PC-3 (cell line): Measurements from ENCODE around the gene RELA. TPM values are rescaled to one million over a fixed set of nuclear protein-coding genes. Genes with fewer than 3 reads are reported as not detected.

ENCODE experiments used
- ATAC-seq: fragments of 200-7000 bp; cut with Tn5 transposase; 2 replicates; pipeline ENCODE4 v1.9.1; 2020; ENCODE audit warnings: mild to moderate bottlenecking, moderate library complexity
- BruUV-seq: library from RNA; stranded (reverse); fragments of 400-500 nt; replicated peaks from 2 replicates; lab custom pipeline; 2021; lab: Mats Ljungman, UMichigan
- CTCF ChIA-PET: fragments of 300-600 bp; sonication (Branson Sonifier 250); formaldehyde crosslinking; loops from one replicate; lab custom pipeline; 2022; ENCODE audit warnings: antibody characterized with exemption; lab: Charles Lee
- POLR2A ChIA-PET: fragments of 300-600 bp; sonication (Branson Sonifier 250); formaldehyde crosslinking; loops from one replicate; lab custom pipeline; 2022; ENCODE audit warnings: antibody characterized with exemption; ENCODE audit not compliant: unreplicated experiment; lab: Charles Lee
- DNase-seq: peaks from one replicate; pipeline ENCODE4 v3.0.0-alpha.2; 2015
- H2AFZ ChIP-seq: fragments of 300-600 bp; sonication (generic); 2 replicates; pipeline ENCODE4 v1.6.0; 2016; ENCODE audit warnings: antibody characterized with exemption, low read length
- H3F3A ChIP-seq: fragments of 300-600 bp; sonication (generic); one replicate; pipeline ENCODE4 v1.6.0; 2017; ENCODE audit warnings: antibody characterized with exemption, low read length, control low read depth, mild to moderate bottlenecking; ENCODE audit not compliant: unreplicated experiment
- H3K27ac ChIP-seq: fragments of 300-600 bp; sonication (generic); 2 replicates; pipeline ENCODE4 v1.5.1; 2016; ENCODE audit warnings: mild to moderate bottlenecking, low read length
- H3K27me3 ChIP-seq: fragments of 300-600 bp; sonication (generic); 2 replicates; pipeline ENCODE4 v1.6.1; 2016; ENCODE audit warnings: low read length, mixed read lengths
- H3K36me3 ChIP-seq: fragments of 300-600 bp; sonication (generic); 2 replicates; pipeline ENCODE4 v1.6.1; 2016; ENCODE audit warnings: low read depth, mixed run types, low read length, mixed read lengths
- H3K4me1 ChIP-seq: fragments of 300-600 bp; sonication (generic); 2 replicates; pipeline ENCODE4 v1.5.1; 2016; ENCODE audit warnings: low read length; ENCODE audit not compliant: insufficient read depth
- H3K4me2 ChIP-seq: fragments of 300-600 bp; sonication (generic); 2 replicates; pipeline ENCODE4 v1.6.0; 2016; ENCODE audit warnings: low read length
- H3K4me3 ChIP-seq: fragments of 300-600 bp; sonication (generic); 2 replicates; pipeline ENCODE4 v1.5.1; 2016; ENCODE audit warnings: mild to moderate bottlenecking, low read length, mixed read lengths
- H3K79me2 ChIP-seq: fragments of 300-600 bp; sonication (generic); 2 replicates; pipeline ENCODE4 v1.6.1; 2017; ENCODE audit warnings: low read length, mixed read lengths
- H3K9ac ChIP-seq: fragments of 300-600 bp; sonication (generic); 2 replicates; pipeline ENCODE4 v1.6.0; 2016; ENCODE audit warnings: mild to moderate bottlenecking, low read length
- H3K9me2 ChIP-seq: fragments of 300-600 bp; sonication (generic); replicated peaks from 2 replicates; pipeline ENCODE4 v1.6.1; 2016; ENCODE audit warnings: mixed run types, low read length, mixed read lengths
- H3K9me3 ChIP-seq: fragments of 300-600 bp; sonication (generic); 2 replicates; pipeline ENCODE4 v1.6.1; 2016; ENCODE audit warnings: low read length, mixed read lengths
- H4K20me1 ChIP-seq: fragments of 300-600 bp; sonication (generic); 2 replicates; pipeline ENCODE4 v1.6.1; 2016; ENCODE audit warnings: low read length, mixed read lengths
- CTCF ChIP-seq: fragments of 300-600 bp; sonication (generic); conservative IDR thresholded peaks from 2 replicates; pipeline ENCODE4 v1.5.1; 2017; ENCODE audit warnings: antibody characterized with exemption, low read depth, mild to moderate bottlenecking, low read length
- EZH2 ChIP-seq: fragments of 300-600 bp; sonication (generic); IDR thresholded peaks from one replicate; pipeline ENCODE4 v1.6.1; 2017; ENCODE audit warnings: antibody characterized with exemption, mild to moderate bottlenecking, low read length; ENCODE audit not compliant: unreplicated experiment
- EZH2phosphoT487 ChIP-seq: fragments of 300-600 bp; sonication (generic); IDR thresholded peaks from 2 replicates; pipeline ENCODE4 v1.6.1; 2018; ENCODE audit warnings: mild to moderate bottlenecking, antibody characterized with exemption, low read length, borderline replicate concordance
- intact Hi-C: fragments of 100-400 bp; cut with micrococcal nuclease; formaldehyde crosslinking; loops from 2 replicates; pipeline ENCODE4 v1.9.0; 2023
- total RNA-seq: library from RNA; depleted of rRNA; stranded (reverse); fragments of >200 nt; gene quantifications from 2 replicates; pipeline ENCODE4 v1.2.3, GENCODE V29; 2014

RELA gene
- total RNA-seq, 1 experiment from 2014 or later = 84.2 TPM

- ATAC-seq (no peak), DNase-seq (no peak)
- Histone ChIP-seq H3K9me3 (no peaks in the 10 kb centered on the region), H3F3A (no peaks in the 10 kb centered on the region), H3K27me3 (no peaks in the 10 kb centered on the region), H3K79me2 (peaks cover 51% of the 10 kb centered on the region), H3K4me1 (peaks cover 25% of the 10 kb centered on the region), H3K9me2 (no peaks in the 10 kb centered on the region), H3K27ac (no peak overlapping the region), H3K4me2 (no peak overlapping the region), H3K36me3 (peaks cover 21% of the 10 kb centered on the region), H3K4me3 (no peak overlapping the region), H3K9ac (no peak overlapping the region), H4K20me1 (no peaks in the 10 kb centered on the region; the same call in 1 of the 2 replicates), H2AFZ (no peak overlapping the region)
- no TSS peak for BruUV-seq
- no peak for TF ChIP-seq CTCF
- TF ChIP-seq EZH2 = no peak
- TF ChIP-seq EZH2phosphoT487 = no peak
- CTCF ChIA-PET = no interaction called here
- POLR2A ChIA-PET = no interaction called here
- intact Hi-C loops = loop anchor here (10.0 kb wide), 1 partner anchor 65 kb away; no protein-coding TSS in a partner anchor
Measured at GRCh38 chr11:65609665-65610064, 53.1 kb downstream of the RELA start.

- Histone ChIP-seq H3K27ac (no peak overlapping the region), H4K20me1 (no peaks in the 10 kb centered on the region; the same call in 1 of the 2 replicates), H3K4me1 (peaks cover 25% of the 10 kb centered on the region), H3K79me2 (peaks cover 46% of the 10 kb centered on the region), H3K4me3 (no peak overlapping the region), H3K36me3 (peaks cover 21% of the 10 kb centered on the region), H3K27me3 (no peaks in the 10 kb centered on the region), H3K4me2 (no peak overlapping the region), H2AFZ (no peak overlapping the region), H3K9me2 (no peaks in the 10 kb centered on the region), H3K9ac (no peak overlapping the region), H3F3A (no peaks in the 10 kb centered on the region), H3K9me3 (no peaks in the 10 kb centered on the region)
- no TSS peak for BruUV-seq
- ChIA-PET POLR2A (no interaction called here), CTCF (no interaction called here)
- DNase-seq (no peak), ATAC-seq (no peak)
- no peak for TF ChIP-seq EZH2phosphoT487
- TF ChIP-seq EZH2 = no peak
- TF ChIP-seq CTCF = no peak
- intact Hi-C loops = no loop called here
Measured at GRCh38 chr11:65609229-65609628, 53.5 kb downstream of the RELA start.

DNA sequence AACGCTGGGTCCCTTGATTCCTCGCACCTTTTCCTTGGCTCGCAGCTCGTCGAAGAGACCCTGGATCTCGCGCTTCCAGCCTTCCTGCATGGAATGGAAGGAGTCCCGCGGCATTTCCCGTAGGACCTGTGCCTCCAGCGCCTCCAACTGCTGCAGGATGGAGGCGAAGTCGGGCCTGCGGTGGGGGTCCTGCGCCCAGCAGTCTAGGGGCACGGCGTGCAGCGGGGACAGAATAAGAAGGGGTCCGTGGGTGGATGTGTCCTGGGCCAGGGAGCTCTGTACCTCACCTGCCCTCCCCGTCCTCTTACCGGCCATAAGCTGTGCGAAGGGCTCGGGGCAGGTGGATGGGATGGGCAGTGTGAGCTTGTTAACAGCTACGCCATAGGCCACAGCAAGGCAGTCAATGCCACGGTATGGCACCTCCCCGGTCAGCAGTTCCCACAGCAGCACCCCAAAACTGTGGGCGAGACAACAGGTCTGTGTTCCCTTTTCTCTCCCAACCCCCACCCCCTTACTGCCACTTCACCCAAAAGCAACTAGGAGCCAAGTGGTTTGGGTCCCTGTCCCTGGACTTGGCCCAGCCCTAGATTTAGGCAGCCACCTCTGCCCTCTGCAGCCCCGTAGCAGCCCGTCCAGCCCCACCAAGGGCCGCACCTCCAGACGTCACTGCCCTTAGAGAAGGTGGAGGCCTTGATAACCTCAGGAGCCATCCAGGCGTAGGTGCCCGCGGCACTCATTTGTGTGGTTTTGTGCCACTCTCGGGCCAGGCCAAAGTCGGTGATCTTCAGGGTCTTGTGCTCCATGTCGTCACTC, 54.9 kb downstream of the RELA start:
- Histone ChIP-seq H3K36me3 (peaks cover 21% of the 10 kb centered on the region), H3K4me2 (no peak overlapping the region), H3F3A (no peaks in the 10 kb centered on the region), H3K4me1 (peaks cover 19% of the 10 kb centered on the region), H3K4me3 (no peak overlapping the region), H3K9me3 (no peaks in the 10 kb centered on the region), H3K27me3 (no peaks in the 10 kb centered on the region), H3K27ac (no peak overlapping the region), H2AFZ (no peak overlapping the region), H4K20me1 (no peaks in the 10 kb centered on the region; the same call in 1 of the 2 replicates), H3K79me2 (peaks cover 32% of the 10 kb centered on the region), H3K9ac (no peak overlapping the region), H3K9me2 (no peaks in the 10 kb centered on the region)
- ChIA-PET POLR2A (no interaction called here), CTCF (no interaction called here)
- ATAC-seq (no peak), DNase-seq (no peak)
- BruUV-seq = no TSS peak
- TF ChIP-seq CTCF (no peak), EZH2phosphoT487 (no peak), EZH2 (no peak)
- intact Hi-C loops = no loop called here
